NCI-H1417 (cell line): ENCODE data around the gene TWIST1.

Experiments used
- DNase-seq, 3 experiments: peaks; one replicate each; lab custom pipeline; 2025; lab: John Stamatoyannopoulos, UW

Gene TWIST1

DNA sequence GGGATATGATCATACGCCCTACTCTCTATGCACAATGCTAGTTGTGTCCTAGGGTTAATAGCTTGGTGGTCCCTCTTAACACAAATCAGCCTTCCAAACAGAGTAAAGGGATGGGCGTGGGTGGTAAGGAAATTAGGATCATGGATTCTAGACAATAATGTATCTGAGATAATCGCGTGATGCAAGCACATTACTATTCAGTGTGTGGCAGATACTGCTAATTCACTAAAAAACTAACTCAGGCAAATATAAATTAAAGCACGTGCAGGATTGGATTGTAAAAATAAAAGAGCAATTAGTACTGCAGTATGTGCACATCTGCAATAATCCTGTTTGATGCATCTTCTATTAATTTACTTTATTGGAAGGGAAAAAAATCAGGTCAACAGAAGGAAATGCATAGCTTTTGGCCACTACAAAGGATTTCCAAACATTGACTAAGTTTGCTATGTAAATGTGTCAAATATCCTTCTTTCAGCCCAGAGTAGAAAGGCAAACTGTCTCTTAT, 22.0 kb downstream of the TWIST1 start:
- DNase-seq: no peak

DNA sequence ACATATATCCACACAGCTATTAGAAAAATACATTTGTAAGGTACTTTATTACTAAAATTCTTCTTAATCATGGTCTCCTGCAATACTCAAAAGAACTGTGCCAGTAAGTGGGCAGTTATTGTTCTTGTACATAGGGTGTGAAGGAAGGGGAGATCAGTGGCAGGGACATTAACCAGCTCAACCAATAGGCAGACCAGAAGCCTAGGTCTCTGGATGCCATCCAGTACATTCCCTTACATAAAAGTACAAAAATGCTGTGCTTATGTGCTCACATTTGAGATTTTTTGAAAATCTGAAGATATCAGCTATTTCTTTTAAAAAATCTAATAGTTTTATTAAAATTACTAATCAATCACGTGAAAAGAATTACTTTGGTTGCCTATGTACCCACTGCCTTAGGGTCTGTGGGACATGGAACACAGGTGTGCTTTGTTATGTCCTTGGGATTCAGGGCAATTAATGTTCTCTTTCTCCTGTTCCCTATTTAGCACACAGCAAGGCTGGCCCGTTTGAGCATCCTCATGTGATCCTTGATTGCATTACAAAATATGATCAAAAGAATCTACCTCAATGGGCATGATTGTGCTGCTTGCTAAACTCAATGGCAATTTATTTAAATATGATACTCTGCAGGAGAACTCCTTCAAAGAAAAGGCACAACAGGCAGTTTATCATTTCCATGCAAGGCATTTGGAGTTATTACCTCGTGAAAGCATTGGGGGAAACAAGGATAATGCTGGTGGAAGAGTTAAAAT, 22.7 kb downstream of the TWIST1 start:
- no peak for DNase-seq

DNA sequence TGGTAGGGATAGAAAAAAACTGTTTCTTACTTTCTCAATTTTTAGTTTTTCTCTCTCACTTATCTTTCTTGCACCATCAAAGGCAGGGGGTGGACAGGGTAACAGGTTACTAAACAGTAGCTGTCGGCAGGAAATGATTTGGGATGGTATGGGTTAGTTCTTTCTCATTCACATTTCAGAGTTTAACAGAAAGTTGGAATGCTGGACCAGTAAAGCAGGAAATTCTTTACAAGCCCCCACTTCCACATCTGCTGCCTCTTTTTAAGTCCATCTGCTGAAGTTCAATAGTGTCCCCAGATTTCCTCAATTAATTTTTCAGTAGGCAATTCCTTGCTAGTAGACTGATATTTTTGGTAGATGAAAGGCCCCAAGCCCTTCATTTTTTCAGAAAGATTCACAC, 23.3 kb downstream of the TWIST1 start:
- no peak for DNase-seq

DNA sequence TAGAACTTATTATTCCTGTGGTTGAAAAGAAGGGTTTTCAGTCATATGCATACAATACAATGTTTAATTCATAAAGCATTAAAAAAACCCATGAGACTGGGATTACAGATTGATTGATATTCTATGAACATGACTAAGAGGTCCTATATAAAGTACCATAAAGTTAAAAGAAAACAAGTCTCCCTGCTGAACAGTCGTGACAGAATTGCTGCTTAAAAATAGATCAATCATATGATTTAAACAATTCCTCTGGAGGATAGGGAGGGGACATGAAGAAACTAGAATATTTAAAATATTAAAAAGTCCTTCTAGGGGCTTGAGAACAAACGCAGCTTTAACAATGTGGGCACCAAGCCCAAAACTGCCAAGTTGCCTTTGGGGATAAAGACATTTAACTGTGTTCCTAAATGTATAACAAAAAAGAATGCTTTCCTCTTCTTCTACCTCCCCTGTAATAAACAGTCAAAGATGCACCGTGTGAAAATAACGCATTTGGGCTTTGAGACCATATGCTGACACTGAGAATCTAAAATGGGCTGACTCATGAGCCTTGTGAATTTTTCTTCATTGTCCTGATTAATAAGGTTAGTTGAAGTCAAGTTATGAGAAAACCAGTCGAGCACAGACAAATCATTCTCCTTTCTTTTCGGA, 25.8 kb downstream of the TWIST1 start:
- no peak for DNase-seq

DNA sequence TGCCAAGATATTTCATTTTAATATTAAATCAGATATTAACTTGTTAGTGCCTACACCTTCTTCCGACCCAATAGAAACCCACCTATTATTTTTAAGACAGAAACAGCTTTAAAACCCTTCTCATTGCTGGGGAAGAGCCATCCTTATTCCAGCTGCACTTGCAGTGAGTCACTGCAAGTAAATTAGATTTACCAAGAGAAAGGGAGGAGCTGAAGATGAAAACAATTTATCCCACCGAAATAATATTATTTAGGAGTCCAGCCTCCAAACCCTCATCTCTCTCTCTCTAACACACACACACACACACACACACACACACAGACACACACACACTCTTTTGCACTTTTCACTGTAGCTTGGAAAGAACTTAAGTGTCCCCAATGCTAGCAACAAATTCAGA, 26.9 kb downstream of the TWIST1 start:
- no peak for DNase-seq

DNA sequence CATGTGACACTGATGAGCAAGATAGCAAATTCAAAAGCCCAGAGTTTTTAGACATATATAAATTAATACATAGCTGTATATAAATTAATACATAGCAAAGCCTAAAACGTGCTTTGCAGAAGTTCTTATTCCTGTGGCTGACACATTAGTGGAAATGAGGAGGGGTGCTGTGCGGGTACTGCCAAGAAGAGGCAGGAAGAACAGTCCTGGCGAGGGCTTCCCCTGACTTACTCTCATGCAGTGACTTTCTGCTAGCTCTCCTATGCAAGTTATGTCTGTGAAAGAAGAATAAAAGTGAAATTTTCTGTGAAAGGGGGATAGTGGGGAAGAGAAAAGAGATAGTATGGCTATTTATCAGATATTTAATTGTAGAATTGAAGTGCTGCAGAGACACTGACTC, 27.6 kb downstream of the TWIST1 start:
- DNase-seq: no peak

DNA sequence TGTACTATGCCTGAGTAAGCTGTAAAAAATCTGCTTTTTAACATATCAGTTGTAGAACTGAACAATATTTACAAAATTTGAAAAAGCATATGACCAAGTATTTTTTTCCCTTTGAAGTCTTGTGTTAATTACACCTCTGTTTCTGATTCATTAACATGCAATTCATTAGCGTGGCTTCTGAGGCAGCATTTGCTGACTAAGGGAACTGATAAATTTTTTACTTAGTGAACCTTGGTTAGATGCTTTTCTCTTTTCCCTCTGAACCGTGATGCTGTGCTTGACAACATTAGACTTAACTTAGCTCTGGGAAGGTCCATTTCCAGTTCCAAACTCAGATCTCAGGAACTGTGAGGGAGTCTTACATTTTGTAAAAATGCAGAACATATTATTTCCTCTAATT, 28.1 kb downstream of the TWIST1 start:
- no peak for DNase-seq

DNA sequence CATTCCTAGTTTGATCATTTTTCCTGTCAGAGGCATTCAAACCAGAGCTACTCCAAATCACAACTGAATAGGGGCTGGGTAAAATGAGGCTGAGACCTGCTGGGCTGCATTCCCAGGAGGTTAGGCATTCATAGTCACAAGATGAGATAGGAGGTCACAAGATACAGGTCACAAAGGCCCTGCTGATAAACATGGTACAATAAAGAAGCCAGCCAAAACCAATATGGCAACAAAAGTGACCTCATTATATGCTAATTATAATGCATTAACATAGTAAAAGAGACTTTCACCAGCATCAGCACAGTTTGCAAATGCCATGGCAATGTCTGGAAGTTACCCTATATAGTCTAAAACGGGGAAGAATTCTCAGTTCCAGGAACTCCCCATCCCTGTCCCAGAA, 37.3 kb downstream of the TWIST1 start:
- DNase-seq: no peak

DNA sequence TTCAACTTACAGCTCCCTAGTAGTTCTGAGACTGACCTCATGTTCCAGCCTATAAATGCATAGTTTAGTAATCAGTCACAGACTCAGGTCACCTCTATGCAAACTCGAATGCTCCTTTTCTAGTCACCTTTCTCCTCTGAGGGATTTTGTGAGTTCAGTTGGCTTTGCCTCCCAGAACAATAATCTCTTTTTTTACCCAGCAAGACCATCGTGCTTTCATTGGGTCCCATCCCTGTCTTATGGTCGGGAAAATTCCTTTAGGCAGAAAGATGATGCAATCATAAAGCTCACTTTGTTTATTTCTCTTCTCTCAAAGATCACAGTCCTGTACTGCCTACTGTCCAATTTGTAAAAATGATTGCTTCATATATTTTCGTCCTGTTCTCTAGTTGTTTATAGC, 38.4 kb downstream of the TWIST1 start:
- no peak for DNase-seq

DNA sequence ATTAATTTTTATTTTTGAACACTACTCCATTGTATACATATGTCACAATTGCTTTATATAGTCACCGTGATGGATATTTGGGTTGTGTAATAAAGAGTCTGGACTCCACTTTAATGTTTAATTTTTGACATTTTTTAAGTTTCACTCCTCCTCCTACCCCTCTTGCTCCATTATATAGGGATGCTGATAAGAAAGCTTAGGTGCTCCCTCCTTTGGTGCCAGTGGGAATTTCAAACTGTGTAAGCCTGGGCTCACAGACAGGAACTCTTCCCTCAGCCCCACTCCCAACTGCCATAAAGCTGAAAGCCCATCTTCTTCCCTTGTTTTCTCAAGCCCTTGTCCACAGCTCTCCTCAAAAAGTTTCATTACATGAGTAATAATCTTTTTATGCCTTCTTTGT, 47.6 kb downstream of the TWIST1 start:
- DNase-seq: no peak

DNA sequence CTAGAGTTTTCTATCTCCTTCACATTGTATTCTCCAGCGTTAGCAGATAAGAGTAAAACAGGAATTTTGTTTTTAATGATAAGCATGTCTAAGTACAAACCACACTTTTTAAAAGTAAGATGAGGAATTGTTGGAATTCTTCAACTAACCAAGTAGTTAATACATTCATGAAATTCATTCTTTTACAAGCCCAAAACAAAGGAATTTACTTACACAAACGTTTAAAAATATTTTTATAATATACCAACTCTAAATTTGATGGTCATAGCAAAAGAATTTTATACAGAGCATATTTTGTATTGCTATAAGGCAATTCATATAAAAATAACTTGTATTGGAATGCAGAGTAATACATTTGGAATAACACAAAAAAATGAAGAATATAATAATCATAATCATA, 51.3 kb downstream of the TWIST1 start:
- no peak for DNase-seq
